HG02943 (cell line): ENCODE measurements around the gene CPA2.
"Not testable (repeated sequence)": the region's sequence is repeated elsewhere in the genome, so short reads cannot be mapped to it uniquely, and the experiment has no call there.

Source experiments
- ATAC-seq: cut with Tn5 transposase; IDR thresholded peaks from one replicate; pipeline ENCODE4 v1.9.1; 2021; ENCODE audit warnings: mild to moderate bottlenecking, low read depth, moderate library complexity; ENCODE audit not compliant: unreplicated experiment

Gene CPA2

DNA sequence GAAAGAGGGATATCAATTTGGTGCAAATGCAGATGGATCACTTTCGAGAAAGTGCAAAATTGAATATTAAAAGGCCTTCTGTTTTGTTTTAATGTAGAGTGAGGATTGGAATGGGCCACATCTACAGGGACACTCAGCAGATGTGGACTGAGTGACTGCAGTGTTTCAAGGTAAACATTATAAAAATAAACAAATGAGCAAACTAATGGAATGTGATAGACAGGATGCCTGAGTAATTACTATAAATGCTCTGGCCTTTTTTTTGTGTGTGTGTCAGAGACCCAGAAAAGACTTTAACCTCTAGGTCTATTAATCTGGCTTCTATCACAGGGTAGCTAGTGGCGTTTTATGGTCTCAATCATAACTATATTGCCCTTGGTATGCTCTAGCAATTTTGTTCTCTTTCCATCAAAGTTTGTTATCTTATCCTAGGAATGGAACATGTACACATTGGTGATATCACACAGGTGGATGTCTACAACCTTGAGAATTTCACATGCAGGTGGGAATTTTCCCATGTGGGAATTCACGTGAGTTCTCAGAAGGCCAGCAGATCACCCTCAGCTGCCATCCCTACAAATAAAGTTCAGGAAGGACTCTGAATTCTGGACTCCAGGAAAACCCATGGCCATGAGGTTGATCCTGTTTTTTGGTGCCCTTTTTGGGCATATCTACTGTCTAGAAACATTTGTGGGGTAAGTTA is at the start of gene CPA2:
CPA2 (plus strand) TSS at position 606 of the 703 bp plus-strand sequence; CDS start at position 625, 19 bp downstream.
- no peak for ATAC-seq

DNA sequence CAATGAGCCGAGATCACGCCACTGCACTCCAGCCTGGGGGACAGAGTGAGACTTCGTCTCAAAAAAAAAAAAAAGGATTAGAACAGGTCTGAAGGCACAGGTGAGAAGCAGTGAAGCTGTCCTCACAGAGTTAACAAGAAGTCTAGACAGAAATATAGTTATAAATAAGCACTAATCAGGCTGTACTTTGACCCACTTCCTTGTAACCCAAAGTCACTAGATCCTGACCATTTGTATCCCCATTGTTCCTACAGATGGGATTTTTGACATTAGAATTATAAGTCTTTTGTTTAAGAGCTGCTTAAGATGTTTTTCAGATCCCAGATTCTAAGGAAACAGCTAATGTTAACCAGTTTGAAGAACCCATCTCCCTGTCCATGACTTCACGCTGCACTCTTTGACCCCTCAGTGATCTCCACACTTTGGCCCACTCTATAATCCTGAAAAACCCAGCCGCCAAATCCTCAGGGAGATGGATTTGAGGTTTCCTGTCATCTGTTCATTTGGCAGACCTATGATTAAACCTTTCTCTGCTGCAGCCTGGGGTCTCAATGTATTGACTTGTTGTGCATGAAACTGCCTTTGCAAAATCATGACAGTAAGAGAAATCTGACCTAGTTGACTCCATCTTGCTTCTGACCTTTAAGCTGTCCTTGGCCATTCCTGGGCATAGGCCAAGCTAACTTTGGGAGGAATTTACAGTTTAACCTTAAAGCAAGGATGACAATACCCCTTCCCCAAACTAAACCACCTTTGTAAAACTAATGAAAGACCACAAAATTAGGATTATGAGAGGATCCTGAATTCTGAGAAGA is 47.6 kb upstream of the CPA2 start:
- no peak for ATAC-seq

DNA sequence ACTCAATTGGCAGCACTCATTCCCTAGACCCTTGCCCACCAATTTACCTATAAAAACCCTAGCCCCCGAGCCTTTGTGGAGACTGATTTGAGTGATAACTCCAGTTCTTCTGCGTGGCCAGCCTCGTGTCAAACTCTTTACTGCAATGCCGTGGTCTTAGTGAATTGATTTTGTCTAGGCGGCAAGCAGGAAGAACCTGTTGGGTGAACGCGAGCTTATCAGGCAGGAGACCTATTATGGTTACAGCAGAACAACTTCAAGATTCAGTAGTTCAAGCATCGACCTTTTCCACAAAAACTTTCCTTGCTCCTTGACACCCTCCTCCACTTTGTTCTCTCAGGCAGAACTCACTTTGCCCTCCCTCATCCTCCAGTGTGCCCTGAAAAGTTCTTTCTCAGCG is 46.8 kb upstream of the CPA2 start:
- no peak for ATAC-seq

DNA sequence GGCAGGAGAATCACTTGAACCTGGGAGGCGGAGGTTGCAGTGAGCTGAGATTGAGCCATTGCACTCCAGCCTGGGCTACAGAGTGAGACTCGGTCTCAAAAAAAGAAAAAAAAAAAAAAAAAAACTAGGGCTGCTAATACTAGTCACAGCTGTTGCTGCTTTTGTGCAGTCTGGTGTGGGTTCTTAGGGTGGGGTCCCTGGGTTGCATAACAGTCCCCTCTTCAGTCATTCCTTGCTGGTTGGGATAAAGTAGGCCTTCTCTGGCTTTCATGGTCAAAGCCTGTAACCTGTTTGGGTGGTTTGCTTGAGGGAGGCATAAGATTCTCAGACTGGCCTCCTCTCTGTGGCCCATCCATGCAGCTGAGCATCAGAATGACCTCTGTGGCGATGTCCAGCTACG is 44.9 kb upstream of the CPA2 start:
- ATAC-seq: no peak

DNA sequence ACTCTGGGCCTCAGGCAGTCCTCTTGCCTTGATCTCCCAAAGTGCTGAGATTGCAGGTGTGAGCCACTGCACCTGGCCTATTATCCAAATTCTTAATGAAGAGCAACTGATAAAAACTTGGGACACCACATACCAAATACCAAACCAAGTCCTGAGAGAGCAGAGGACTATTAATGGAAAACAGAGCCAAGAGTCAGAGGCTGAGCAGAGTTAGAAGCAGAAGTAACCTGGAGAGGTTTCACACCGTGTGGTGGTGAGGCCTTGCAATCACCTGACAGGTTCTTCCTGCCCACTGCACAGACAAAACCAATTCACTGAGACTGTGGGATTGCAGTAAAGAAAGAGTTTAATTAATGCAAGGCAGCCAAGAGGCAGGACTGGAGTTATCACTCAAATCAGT is 43.0 kb upstream of the CPA2 start:
- no peak for ATAC-seq

DNA sequence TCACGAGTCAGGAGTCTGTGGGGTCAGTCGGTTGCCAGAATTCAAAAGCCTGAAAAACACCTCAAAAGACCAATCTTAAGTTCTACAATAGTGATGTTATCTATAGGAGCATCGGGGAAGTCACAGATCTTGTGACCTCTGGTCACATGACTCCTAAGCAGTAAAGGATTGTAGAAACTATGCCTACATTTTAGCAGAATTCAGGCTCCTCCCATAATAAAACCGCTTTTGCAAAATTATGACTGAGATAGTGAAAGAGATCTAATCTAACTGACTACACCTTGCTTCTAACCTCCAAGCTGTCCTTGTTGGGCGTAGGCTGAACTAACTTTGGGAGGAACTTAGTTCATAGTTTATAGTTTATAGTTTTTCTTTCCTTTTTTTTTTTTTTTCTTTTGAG is 42.5 kb upstream of the CPA2 start:
- ATAC-seq: no peak

DNA sequence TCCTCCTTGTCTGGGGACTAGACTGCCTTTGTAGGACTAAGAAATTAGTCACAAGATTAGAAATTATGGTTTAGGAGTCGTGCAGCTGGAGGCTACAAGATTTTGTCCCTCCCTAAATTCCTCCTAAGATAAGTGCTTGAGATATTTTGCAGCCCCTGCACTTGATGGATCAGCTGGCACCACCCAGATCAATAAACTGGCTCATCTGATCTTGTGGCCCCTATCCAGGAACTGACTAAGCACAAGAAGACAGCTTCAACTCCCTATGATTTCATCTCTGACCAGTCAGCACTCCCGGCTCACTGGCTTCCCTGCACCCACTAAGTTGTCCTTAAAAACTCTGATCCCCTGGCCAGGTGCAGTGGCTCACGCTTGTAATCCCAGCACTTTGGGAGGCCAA is 41.7 kb upstream of the CPA2 start:
- not testable (repeated sequence) for ATAC-seq

DNA sequence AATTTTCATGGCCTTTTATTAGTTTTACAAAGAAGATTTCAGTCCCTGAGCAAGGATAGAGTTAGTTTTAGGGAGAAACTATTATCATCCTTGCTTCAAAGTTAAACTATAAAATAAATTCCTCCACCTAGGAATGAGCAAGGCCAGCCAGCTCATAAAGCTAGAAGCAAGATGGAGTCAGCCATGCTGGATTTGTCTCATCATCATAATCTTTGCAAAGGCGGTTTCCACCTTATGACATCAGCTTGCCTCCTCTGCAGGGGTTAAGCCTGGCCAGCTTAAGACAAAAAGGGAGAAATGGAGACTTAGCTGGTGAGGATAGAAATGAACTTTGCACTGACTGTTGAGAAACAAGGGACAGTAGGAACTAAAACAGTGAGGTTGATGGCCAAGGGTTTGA is 40.3 kb upstream of the CPA2 start:
- ATAC-seq: no peak

DNA sequence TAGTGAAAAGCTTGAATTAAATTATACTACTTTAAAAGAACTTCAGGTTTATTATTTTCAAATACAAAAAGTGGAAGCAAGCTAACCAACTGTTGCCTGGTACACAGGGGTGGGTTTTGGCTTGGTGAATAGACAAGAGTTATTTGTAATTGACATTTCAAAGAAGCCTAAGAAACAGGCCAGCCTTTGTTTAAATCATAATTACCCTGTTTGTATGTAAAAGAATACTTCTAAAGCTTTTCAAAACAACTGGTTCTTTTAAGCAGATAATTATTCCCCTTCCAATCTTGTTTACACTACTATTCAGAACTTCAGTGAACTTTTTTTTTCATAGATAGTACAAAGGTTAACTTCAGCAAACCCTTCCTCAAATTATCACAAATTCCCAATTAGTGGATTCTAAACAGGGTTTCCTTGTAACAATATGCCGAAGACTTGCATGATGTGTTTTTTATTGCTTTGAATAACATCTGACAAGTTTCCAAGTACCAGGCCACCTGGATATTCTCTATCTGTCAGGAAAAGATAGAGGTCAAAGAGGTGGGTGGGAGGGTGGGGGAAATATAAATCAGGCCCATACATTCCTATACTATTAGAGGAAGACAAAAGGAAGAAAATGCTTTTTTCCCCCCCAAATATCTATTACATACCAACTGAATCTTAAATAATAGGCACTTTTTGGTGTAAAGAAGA is 38.6 kb upstream of the CPA2 start:
- ATAC-seq: no peak

DNA sequence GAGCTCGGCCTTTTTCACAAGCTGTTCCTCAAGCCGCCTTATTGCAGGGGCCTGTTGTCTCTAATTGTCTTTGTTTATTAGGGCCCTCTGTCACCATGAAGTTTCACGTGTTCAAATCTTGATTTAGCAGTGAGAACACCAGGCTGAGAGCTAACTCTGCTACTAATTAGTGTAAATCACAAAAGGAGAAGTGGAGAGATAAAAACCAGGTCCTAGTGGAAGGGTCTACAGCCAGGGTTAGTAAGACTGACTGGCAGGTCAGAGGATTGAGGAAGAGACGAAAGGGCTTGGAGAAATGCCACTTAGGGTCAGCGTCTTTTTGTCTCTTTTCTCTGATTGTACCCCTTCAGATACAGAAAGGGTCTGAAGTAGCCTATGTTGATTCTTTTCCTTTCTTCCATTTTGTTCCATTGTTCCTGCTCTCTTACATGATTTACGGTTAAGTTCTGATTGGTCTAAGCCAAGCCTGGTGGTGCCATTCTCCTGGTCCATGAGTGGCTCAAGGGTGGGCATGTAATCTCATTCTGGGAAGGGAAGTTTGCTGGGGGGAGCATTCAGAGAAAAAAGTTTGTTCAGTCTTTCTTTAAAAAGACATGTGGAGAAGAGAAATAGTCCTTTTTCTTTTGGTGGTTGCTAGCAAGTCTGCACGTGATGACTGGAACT is 37.7 kb upstream of the CPA2 start:
- ATAC-seq: no peak

DNA sequence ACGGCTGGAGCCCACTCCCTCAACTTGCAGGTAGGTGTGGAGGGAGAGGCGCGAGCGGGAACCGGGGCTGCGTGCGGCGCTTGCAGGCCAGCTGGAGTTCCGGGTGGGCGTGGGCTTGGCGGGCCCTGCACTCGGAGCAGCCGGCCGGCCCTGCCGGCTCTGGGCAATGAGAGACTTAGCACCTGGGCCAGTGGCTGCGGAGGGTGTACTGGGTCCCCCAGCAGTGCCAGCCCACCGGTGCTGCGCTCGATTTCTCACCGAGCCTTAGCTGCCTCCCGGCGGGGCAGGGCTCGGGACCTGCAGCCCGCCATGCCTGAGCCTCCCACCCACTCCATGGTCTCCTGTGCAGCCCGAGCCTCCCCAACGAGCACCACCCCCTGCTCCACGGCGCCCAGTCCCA is 36.7 kb upstream of the CPA2 start:
- ATAC-seq: not testable (repeated sequence)

DNA sequence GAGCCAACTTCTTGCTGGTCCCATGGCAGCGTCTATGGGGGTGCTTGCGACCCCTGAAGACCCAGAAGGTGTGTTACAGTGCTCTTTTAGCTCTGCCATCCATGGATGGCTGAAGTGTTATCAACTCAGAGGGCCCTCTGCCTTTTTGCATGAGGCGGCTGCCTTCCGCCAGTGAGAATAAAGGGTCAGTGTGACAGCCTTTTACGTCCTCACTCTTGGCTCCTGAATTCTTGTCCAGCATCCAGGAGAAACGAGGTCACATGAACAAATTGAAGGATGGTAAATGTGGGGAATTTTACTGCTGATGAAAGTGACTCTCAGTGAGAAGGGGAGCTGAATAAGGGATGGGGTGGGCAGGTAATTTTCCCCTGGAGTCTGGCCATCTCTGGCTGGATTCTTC is 34.9 kb upstream of the CPA2 start:
- ATAC-seq: no peak

DNA sequence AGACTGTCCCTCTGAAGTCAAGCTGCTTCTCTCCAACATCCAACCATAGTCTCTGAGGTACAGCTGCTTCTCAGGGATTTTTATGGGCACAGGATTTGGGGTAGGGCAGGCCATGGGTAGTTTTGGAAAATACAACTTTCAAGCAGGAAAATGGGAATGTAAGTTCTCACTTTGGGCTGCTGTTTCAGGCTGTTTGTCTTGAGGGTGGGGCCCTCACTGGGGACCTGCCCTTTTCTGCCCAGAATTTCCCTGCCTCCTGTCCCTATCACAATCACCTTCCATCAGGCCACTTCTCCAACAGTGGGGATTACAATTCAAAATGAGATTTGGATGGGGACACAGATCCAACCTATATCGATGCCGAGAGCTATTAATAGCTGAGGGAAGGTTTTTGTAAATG is 34.5 kb upstream of the CPA2 start:
- no peak for ATAC-seq

DNA sequence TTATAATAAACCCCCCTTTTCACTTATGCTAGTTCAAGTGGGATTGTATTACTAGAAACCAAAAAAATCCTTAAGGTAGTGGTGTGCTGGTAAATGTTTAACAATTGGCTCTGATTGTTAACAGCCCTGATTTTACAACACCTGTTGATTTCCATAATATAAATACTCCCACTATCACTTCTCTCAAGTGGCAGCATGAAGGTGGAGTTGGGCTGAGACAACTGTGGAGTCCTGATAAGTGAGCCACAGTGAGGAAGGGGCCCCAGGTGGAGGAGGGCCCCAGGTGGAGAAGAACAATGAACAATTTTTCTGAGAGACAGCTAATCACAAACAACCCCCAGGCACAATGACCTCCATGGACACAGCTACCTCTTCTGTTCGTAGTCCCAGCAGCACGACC is 32.6 kb upstream of the CPA2 start:
- ATAC-seq: no peak

DNA sequence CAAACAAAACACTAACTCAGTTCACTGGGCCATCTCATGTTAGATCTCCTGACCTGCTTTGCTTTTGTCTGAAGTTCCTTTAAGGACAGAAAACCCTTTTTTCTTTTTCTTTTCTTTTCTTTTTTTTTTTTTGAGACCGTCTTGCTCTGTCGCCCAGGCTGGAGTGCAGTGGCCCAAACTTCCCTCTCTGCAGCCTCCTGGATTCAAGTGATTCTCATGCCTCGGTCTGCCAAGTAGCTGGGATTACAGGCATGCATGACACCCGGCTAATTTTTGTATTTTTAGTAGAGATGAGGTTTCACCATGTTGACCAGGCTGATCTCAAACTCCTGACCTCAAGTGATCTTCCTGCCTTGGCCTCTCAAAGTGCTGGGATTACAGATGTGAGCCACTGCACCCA is 30.3 kb upstream of the CPA2 start:
- ATAC-seq: not testable (repeated sequence)

DNA sequence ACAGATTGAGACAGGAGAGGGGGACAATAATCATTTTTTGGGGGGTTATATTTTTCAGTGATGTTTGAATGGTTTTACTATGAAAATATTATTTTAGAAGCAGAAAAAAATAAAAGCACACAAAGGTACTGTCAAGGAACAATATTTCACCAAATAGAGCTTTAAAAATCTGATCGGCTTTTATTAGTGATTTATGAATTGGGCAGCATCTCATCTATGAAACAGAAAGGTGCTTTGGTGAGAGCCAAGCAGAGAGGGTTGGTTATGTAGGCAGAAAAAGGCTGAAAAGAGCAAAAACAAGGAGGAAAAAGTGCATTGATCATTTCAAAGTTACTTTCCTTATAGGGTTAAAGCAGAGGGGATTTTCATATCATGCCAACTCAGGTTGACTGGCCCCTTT is 26.4 kb upstream of the CPA2 start:
- no peak for ATAC-seq

DNA sequence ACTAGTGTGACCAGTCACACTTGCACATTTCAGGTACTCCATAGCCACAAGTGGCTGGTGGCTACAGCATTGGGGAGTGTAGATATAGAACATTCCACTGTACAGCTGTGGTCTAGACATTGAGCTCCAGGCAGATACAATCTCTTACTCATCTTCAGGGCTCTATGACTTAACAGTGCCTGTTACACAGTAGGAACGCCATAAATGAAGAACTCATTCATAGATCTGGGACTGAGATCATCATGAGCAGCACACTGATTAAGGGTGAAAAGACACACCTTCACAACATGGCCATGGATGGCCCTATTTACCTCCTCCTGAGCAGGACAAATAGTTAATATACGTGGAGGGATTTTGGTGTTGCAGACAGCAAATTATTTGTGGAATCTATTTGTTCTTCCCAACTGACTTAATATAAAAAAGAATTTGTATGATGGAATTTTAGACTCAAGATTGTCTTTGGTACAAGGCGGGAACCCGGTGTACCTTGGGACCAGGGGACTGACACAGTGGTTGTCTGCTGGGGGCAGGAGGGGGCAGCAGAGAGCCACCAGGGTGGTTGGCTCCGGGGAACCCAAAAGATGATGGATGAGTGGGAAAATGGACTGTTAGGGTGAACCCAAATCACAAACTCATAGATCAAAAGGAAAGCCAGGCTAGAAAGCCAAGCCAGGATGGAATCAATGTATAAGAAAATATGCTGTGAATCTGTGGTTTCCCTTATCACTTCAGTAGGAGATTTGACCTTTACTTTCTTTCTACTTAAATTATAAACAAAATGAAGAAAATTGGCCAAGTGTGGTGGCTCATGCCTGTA is 24.3 kb upstream of the CPA2 start:
- ATAC-seq: no peak

DNA sequence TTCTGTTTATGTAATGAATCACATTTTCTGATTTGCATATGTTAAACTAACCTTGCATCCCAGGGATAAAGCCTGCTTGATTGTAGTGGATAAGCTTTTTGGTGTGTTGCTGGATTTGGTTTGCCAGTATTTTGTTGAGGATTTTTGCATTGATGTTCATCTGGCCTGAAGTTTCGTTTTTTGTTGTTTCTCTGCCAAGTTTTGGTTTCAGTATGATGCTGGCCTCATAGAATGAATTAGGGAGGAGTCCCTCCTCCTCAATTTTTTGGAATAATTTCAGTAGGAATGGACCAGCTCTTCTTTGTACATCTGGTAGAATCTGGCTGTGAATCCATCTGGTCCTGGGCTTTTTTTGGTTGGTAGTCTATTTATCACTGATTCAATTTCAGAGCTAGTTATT is 23.2 kb upstream of the CPA2 start:
- not testable (repeated sequence) for ATAC-seq

DNA sequence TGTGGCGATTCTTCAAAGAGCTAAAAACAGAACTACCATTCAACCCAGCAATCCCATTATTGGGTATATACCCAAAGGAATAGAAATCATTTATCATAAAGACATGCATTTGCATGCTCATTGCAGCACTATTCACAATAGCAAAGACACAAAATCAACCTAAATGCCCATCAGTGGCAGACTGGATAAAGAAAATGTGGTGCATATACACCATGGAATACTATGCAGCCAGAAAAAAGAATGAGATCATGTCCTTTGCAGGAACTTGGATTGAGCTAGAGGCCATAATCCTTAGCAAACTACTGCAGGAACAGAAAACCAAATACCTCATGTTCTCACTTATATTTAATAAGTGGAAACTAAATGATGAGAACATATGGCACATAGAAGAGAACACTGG is 20.2 kb upstream of the CPA2 start:
- ATAC-seq: not testable (repeated sequence)

DNA sequence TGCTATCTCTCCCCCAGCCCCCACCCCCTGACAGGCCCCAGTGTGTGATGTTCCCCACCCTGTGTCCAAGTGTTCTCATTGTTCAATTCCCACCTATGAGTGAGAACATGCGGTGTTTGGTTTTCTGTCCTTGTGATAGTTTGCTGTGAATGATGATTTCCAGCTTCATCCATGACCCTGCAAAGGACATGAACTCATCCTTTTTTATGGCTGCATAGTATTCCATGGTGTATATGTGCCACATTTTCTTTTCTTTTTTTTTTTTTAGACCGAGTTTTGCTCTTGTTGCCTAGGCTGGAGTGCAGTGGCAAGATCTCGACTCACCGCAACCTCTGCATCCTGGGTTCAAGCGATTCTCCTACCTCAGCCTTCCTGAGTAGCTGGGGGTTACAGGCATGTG is 17.8 kb upstream of the CPA2 start:
- not testable (repeated sequence) for ATAC-seq
